GM10266 (cell line): ENCODE data around the gene CHD2.
"Not testable (repeated sequence)": the region's sequence is repeated elsewhere in the genome, so short reads cannot be mapped to it uniquely, and the experiment has no call there.

Experiments
- DNase-seq: peaks from one replicate; pipeline ENCODE4 v3.0.0; 2012; ENCODE audit errors: extremely low spot score
- TF ChIP-seq, protein P1 (sequence below): IDR thresholded peaks from 2 replicates; pipeline ENCODE4 v1.5.1; 2012; ENCODE audit warnings: mild to moderate bottlenecking, low read depth; ENCODE audit not compliant: control insufficient read depth, insufficient read depth; ENCODE audit errors: missing control alignments

Gene CHD2

DNA sequence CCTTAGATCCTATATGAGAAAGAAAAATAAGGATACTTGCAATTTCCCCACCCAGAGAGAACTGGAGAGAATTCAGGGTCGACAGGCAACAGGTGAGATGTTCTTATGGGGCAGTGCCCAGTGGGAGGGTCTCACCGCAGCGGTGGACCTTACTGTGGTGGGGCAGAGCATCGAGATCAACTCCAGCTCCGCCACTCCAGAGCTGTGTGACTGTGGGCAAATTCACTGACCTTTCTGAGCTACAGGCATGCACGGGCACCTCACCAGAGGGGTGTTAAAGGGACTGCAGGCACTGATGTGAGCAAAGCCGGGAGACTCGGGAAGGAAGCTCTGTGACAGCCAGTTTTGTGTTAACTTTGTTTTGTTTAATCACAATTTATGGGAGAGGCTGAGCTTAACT, 158.0 kb downstream of the CHD2 start:
- no peak for DNase-seq
- TF ChIP-seq, protein P1, sequence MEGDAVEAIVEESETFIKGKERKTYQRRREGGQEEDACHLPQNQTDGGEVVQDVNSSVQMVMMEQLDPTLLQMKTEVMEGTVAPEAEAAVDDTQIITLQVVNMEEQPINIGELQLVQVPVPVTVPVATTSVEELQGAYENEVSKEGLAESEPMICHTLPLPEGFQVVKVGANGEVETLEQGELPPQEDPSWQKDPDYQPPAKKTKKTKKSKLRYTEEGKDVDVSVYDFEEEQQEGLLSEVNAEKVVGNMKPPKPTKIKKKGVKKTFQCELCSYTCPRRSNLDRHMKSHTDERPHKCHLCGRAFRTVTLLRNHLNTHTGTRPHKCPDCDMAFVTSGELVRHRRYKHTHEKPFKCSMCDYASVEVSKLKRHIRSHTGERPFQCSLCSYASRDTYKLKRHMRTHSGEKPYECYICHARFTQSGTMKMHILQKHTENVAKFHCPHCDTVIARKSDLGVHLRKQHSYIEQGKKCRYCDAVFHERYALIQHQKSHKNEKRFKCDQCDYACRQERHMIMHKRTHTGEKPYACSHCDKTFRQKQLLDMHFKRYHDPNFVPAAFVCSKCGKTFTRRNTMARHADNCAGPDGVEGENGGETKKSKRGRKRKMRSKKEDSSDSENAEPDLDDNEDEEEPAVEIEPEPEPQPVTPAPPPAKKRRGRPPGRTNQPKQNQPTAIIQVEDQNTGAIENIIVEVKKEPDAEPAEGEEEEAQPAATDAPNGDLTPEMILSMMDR, result no peak

DNA sequence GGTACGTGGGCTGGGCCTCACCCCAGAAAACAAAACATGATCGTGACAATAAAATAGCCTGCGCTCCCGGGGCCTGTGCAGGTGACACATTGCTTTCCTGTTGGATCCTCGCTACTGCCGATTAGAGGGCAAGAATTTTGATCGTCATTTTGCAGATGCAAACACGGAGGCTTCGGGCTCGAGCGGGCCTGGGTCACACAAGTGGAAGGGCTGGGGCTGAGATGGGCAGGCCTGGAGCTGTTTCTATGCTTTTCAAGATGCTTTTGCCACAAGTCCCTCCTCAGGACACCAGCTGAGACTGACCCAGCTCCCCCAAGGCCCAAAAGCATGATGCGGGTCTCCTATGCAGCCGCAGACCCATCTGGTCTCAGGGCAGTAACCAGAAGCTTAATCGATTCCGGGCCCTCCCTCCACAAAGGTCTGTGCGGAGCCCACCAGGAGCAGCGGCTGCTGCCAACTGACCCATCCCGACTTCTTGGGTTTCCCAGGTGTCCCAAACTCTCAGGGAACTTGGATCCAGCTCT, 158.8 kb downstream of the CHD2 start:
- TF ChIP-seq, protein P1, result no peak
- no peak for DNase-seq

DNA sequence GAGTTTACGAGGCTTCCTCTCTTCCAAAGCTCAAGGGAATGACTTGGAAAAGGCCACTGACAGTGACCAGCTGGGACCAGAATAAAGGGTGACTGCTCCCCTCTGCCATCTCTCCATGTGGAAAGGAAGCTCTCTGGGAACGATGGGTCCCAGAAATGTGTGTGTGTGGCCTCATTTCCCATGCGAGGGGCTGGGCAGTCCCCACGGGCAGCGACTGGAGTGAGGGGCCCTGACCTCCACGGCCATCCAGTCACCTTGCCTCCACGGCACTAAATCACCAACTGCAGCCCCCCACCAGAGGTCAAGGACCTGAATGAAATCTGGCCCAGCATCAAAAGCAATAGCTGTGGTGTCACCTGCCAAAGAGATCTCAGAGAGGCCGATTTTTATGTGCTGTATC, 159.3 kb downstream of the CHD2 start:
- TF ChIP-seq, protein P1, result no peak
- no peak for DNase-seq

DNA sequence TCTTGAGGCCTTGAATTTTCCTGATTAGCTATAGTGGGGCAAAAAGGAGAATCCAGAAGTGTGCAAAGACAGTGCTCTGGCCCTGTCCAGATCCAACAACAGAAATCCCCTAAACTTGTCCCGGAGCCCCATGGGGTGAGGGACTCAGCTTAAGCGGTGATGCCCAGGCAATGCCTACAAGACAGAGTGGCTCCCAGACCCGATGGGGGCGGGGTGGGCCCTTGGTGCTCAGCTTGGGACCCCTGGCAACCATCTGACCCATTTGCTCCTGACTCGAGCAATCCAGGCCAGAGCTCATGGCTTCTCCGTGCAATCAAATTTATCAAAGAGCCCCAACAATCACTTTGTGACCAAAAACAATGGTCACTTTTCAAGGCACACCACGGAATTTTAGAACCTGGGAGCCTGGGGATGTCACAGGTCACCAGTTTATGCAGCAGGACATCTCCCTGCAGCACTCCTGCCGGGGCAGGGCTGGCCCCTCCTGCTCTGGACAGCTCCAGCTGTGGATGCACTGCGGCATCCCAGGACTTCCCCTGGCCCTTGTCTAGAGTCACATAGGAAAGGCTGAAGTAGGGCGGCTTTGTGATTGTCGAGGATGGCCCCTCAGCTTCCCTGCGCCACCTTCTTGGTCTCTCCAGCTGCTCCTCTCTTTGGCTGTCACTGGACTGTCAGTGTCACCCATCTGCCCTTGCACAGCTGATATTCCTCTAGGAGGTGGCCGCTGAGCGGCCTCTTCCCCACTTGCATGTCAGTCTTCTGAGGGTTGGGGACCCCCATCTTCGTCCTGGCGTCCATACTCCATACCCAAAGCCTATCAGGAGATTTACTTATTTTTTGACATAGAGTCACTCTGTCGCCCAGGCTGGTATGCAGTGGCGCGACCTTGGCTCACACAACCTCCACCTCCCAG, 160.5 kb downstream of the CHD2 start:
- TF ChIP-seq, protein P1, result no peak
- no peak for DNase-seq

DNA sequence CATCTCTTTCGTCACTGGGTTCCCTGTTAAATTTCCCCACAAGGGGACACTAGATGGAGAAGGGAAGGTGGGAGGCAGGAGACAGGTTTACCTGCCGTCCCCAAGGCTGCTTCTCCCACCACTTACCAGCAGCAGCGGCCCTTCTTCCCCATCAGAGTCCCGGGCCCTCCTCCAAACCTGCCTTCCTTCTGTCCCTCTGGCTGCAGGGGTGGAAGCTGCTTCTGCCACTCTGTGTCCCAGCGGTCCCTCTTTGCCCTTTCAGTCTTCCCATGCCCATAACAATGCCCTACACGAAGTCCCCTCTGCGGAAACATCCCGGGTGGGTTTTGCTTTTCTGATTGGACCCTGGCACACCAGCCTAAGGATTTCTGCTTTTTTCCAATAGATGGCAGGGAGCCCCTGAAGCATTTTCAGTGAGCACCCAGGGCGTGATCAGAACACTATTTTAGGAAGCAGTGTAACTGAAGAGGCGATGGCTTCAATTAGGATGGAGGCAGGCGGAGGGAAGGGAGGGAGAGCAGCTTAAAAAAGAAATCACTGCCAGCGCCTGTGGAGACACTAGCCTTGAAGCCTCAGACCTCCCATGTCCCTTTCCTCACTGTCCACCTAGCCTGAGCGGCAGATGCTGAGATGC, 162.6 kb downstream of the CHD2 start:
- not testable (repeated sequence) for DNase-seq

DNA sequence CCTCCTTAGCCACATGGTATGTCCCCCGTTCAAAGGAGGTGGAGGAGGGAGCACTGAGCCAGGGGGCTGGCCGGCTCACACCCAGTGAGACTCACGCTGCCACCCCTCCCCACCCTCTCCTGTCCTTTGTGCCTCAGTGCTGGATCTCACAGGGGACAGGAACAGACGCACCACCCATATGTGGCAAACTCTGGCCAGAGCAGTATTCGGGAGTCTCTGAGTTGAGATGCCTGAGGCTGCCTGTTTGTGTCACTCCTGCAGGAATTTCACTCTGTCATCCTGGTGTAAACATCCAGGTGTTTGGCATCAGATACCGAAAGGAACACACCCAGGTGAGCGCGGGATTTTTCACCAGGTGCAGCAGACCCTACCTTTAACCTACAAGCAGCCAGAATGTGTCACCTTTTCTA, 163.1 kb downstream of the CHD2 start:
- DNase-seq, result no peak
- TF ChIP-seq, protein P1, result no peak

DNA sequence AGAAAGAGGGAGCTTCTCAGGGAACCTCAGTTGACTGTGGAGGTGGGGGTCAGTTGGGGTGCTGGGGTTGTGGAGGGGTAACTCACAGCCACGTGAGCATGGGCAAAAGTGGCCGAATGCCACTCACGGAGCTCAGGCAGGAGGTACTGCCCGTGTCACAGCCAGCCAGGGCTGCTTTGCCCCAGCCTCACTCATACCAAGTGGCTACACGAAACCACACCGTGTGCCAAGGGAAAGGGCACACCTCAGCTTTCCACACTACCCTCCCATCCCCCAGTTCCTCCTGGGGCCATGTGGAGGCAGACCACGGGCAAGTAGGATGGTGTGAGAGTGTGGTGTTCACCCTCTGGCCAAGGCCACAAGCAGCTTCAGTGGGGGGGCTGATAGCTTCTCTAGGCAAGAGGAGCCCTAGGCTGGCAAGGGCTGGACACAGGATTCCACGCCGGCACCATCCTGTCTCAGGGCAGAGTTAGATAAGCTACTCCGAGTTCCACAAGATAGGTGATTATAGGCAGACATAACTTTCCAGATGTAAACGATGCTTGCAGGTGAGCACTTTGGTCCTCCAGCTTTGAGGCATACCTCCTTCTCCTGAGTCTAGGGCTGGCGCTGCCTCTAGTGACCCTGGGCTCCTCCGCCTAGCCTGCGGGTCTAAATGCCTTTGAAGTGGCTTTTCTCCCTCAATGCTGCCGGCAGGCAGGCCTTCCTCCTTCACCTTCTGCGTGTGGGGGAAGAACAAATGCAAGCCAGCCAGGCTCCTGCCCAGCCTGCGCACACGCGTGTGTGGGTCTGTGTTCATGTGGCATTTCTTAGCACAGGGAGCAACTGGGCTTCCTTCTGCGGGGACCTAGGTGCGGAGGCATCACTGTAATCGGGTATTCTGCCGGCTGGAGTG, 163.9 kb downstream of the CHD2 start:
- DNase-seq, result no peak
- TF ChIP-seq, protein P1, result no peak
